SU-DHL-6 (cell line): ENCODE results near the gene GABRR1.

Experiments used
- H2AFZ ChIP-seq: fragments of 200-600 bp; sonication (generic); 2 replicates; pipeline ENCODE4 v1.6.1; 2014; ENCODE audit warnings: low read depth, mild to moderate bottlenecking, moderate library complexity, mixed read lengths, antibody characterized with exemption, low read length; ENCODE audit not compliant: severe bottlenecking
- H3F3A ChIP-seq: fragments of 200-600 bp; shearing (Covaris generic); 2 replicates; pipeline ENCODE4 v1.6.0; 2016; ENCODE audit warnings: antibody characterized with exemption, mild to moderate bottlenecking; ENCODE audit not compliant: insufficient read depth
- H3K27ac ChIP-seq: fragments of 200-600 bp; sonication (generic); 2 replicates; pipeline ENCODE4 v1.5.1; 2016; ENCODE audit warnings: low read depth, mild to moderate bottlenecking, low read length, moderate library complexity, mixed read lengths
- H3K27me3 ChIP-seq: fragments of 200-600 bp; sonication (generic), shearing (Covaris generic); 2 replicates; pipeline ENCODE4 v1.6.0; 2014; ENCODE audit warnings: mild to moderate bottlenecking, low read length
- H3K36me3 ChIP-seq: fragments of 200-600 bp; sonication (generic); 2 replicates; pipeline ENCODE4 v1.6.1; 2014; ENCODE audit warnings: mild to moderate bottlenecking, low read length, mixed read lengths
- H3K4me2 ChIP-seq: fragments of 300-600, 200-600 bp; shearing (Covaris generic), sonication (generic); 2 replicates; pipeline ENCODE4 v1.6.0; 2014; ENCODE audit warnings: low read length, low read depth, mild to moderate bottlenecking; ENCODE audit not compliant: poor library complexity, severe bottlenecking
- H3K4me3 ChIP-seq: fragments of 200-600 bp; sonication (generic); 2 replicates; pipeline ENCODE4 v1.5.1; 2014; ENCODE audit warnings: antibody characterized with exemption, low read length, mild to moderate bottlenecking, mixed read lengths; ENCODE audit not compliant: insufficient read depth, poor library complexity, severe bottlenecking
- H3K79me2 ChIP-seq: fragments of 200-600 bp; sonication (generic); 2 replicates; pipeline ENCODE4 v1.6.1; 2014; ENCODE audit warnings: mild to moderate bottlenecking, low read length, moderate library complexity; ENCODE audit not compliant: insufficient read depth
- H3K9ac ChIP-seq: fragments of 200-600 bp; sonication (generic); 2 replicates; pipeline ENCODE4 v1.7.0; 2014; ENCODE audit warnings: mild to moderate bottlenecking, low read length
- H3K9me2 ChIP-seq: fragments of 200-600 bp; sonication (generic); replicated peaks from 2 replicates; pipeline ENCODE4 v1.6.1; 2014; ENCODE audit warnings: low read length; ENCODE audit not compliant: insufficient read depth
- H3K9me3 ChIP-seq: fragments of 200-600 bp; sonication (generic); 2 replicates; pipeline ENCODE4 v1.6.1; 2014; ENCODE audit warnings: low read length, mixed read lengths; ENCODE audit not compliant: insufficient read depth
- H4K20me1 ChIP-seq: fragments of 200-600 bp; sonication (generic); 2 replicates; pipeline ENCODE4 v1.6.1; 2014; ENCODE audit warnings: low read depth, mild to moderate bottlenecking, antibody characterized with exemption, low read length, moderate library complexity, mixed read lengths
- CTCF ChIP-seq: fragments of 200-600 bp; sonication (generic); IDR thresholded peaks from one replicate; pipeline ENCODE4 v1.5.1; 2017; ENCODE audit warnings: antibody characterized with exemption, mild to moderate bottlenecking, low read length, moderate library complexity; ENCODE audit not compliant: insufficient read depth, poor library complexity, severe bottlenecking
- EZH2phosphoT487 ChIP-seq: fragments of 200-600 bp; sonication (generic), shearing (Covaris generic); conservative IDR thresholded peaks from 2 replicates; pipeline ENCODE4 v1.6.1; 2018; ENCODE audit warnings: mild to moderate bottlenecking, antibody characterized with exemption, low read length, moderate library complexity, mixed read lengths

GABRR1 gene

GRCh38 chr6:89187504-89187903, 29.7 kb downstream of the GABRR1 start:
- Histone ChIP-seq H3K4me2 (no peak overlapping the region), H3K27me3 (no peaks in the 10 kb centered on the region; the same call in 1 of the 2 replicates), H3K4me3 (no peak overlapping the region), H3K79me2 (no peaks in the 10 kb centered on the region), H3K9me3 (no peaks in the 10 kb centered on the region), H3K27ac (no peak overlapping the region), H3K9ac (no peak overlapping the region), H3K9me2 (no peaks in the 10 kb centered on the region), H3K36me3 (no peaks in the 10 kb centered on the region), H3F3A (no peaks in the 10 kb centered on the region), H4K20me1 (no peaks in the 10 kb centered on the region), H2AFZ (no peak overlapping the region)
- TF ChIP-seq EZH2phosphoT487, result no peak
- TF ChIP-seq CTCF, result no peak

GRCh38 chr6:89186762-89187161, 30.4 kb downstream of the GABRR1 start:
- Histone ChIP-seq H2AFZ (no peak overlapping the region), H3K27ac (no peak overlapping the region), H3K9me3 (no peaks in the 10 kb centered on the region), H3K9ac (no peak overlapping the region), H3K36me3 (no peaks in the 10 kb centered on the region), H3K4me2 (no peak overlapping the region), H3K9me2 (no peaks in the 10 kb centered on the region), H4K20me1 (no peaks in the 10 kb centered on the region), H3K4me3 (no peak overlapping the region), H3K27me3 (no peaks in the 10 kb centered on the region; the same call in 1 of the 2 replicates), H3F3A (no peaks in the 10 kb centered on the region), H3K79me2 (no peaks in the 10 kb centered on the region)
- TF ChIP-seq CTCF (no peak), EZH2phosphoT487 (no peak)

GRCh38 chr6:89184344-89184743, 32.8 kb downstream of the GABRR1 start:
- no peak overlapping the region for H3K4me3 ChIP-seq
- no peaks in the 10 kb centered on the region for H3K79me2 ChIP-seq
- no peaks in the 10 kb centered on the region for H3K9me2 ChIP-seq
- H3K4me2 ChIP-seq, result no peak overlapping the region
- no peak for TF ChIP-seq EZH2phosphoT487
- no peak for TF ChIP-seq CTCF
- H3K27me3 ChIP-seq, result no peaks in the 10 kb centered on the region
- H4K20me1 ChIP-seq, result no peaks in the 10 kb centered on the region
- no peaks in the 10 kb centered on the region for H3F3A ChIP-seq
- no peak overlapping the region for H2AFZ ChIP-seq
- no peaks in the 10 kb centered on the region for H3K9me3 ChIP-seq
- no peak overlapping the region for H3K27ac ChIP-seq
- H3K36me3 ChIP-seq, result no peaks in the 10 kb centered on the region
- no peak overlapping the region for H3K9ac ChIP-seq

- Histone ChIP-seq H4K20me1 (no peaks in the 10 kb centered on the region), H2AFZ (no peak overlapping the region), H3F3A (no peaks in the 10 kb centered on the region), H3K9me3 (no peaks in the 10 kb centered on the region), H3K9ac (no peak overlapping the region), H3K27ac (no peak overlapping the region), H3K4me2 (no peak overlapping the region), H3K79me2 (no peaks in the 10 kb centered on the region), H3K36me3 (no peaks in the 10 kb centered on the region), H3K27me3 (no peaks in the 10 kb centered on the region), H3K9me2 (no peaks in the 10 kb centered on the region), H3K4me3 (no peak overlapping the region)
- TF ChIP-seq CTCF (no peak), EZH2phosphoT487 (no peak)
Observed at GRCh38 chr6:89183294-89183693, 33.9 kb downstream of the GABRR1 start.
